LNCAP (cell line): ENCODE results near the gene CHMP4B.

Experiments used
- CTCF ChIP-seq: fragments of 450-650 bp; IDR thresholded peaks from 2 replicates; pipeline ENCODE4 v1.5.1; 2017; ENCODE audit warnings: mild to moderate bottlenecking

The CHMP4B gene

GRCh38 chr20:33882481-33882880, 71.3 kb downstream of the CHMP4B start:
- no peak for TF ChIP-seq CTCF

- TF ChIP-seq CTCF: no peak
These were observed 72.0 kb downstream of the CHMP4B start for GRCh38 chr20:33883164-33883563.

GRCh38 chr20:33884633-33885032, 73.5 kb downstream of the CHMP4B start:
- TF ChIP-seq CTCF: no peak

GRCh38 chr20:33889312-33889711, 78.2 kb downstream of the CHMP4B start:
- no peak for TF ChIP-seq CTCF

- no peak for TF ChIP-seq CTCF
These were observed 79.4 kb downstream of the CHMP4B start for GRCh38 chr20:33890557-33890956.

- TF ChIP-seq CTCF: no peak
These were observed 82.2 kb downstream of the CHMP4B start for GRCh38 chr20:33893314-33893713.

- TF ChIP-seq CTCF: no peak
These were observed 83.7 kb downstream of the CHMP4B start for GRCh38 chr20:33894798-33895197.

- no peak for TF ChIP-seq CTCF
These were observed 85.4 kb downstream of the CHMP4B start for GRCh38 chr20:33896509-33896908.
